Measurements from ENCODE around the gene SIRT2.

DNA sequence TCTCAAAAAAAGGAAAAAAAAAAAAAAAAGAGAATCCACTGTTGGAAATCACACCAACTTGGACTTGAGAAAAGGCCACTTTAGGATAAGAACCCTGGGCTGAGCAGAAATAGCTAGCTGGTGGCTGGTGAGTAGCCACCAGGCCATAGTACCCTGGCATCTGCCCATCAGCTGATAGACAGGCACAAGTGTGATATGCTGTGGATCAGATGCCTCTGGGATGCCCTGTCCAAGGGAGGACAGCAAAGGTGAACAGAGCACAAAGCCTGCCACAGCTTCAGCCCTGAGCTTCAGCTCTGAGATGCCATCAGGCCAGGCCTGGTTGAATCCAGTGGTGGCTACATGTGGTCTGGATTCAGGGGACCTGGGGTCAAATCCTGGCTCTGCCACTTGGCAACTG lies 8.7 kb downstream of the SIRT2 start:
- no peak for TF ChIP-seq CTCF (conservative IDR thresholded peaks at IDR 0.05; ENCODE audit: low read length)
- TF ChIP-seq EZH2phosphoT487 (IDR thresholded peaks at IDR 0.05; ENCODE audit: borderline replicate concordance): no peak

Measured in Loucy (cell line).